GM19395 (cell line): Measurements from ENCODE around the gene TEKT5.
"Not testable (repeated sequence)": the region's sequence is repeated elsewhere in the genome, so short reads cannot be mapped to it uniquely, and the experiment has no call there.

Source experiments
- ATAC-seq: cut with Tn5 transposase; IDR thresholded peaks from one replicate; pipeline ENCODE4 v1.9.1; 2021; ENCODE audit warnings: mild to moderate bottlenecking, moderate library complexity; ENCODE audit not compliant: unreplicated experiment

TEKT5 gene

DNA sequence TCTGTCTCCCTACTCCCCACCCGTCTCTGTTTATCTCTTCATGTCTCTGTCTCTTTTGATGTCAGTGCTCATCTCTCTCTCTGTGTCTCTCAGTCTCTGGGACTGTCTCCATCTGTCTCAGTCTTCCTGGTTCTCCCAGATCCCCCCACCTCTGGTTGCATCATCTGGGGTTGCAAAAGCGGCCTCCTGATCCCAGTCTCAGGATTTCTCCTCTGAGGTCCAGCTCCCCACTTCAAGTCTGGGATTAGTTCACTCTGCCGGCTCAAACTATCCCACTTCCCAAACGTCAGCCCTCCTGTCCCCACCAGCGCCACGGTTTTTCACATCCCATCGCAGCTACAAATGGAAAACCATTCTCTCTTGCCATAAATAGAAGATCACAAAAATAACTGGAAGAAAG is 9.0 kb downstream of the TEKT5 start:
- ATAC-seq = no peak

DNA sequence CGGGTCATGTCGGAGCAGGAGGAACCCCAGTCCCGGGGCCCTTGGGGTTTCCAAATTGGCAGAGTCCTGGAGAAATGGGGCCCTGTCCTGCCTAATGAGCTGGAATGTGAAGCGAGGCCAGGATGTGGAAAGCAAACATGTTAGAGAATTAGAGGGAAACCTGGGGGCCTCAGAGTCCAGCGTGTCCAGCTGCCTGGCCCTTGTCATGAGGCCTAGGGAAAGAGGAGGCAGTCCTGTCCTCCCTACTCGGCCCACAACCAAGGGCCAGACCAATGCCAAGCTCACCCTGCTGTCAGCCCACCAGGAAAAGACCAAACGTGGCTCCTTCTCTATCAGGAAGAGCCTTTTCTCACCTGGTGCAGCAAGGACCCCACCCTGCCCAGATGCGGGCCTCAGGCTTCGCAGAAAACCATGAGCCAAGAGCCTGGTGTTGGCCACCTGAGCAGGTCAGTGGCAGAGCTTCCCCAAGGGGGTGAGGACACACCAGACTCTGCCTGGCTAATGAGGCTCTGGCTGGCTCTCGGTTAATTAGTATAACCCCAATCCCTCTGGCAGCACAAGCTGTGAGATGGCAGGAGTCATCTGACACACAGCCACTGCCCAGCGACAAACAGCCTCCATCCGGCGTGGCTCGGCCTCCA is 10.1 kb downstream of the TEKT5 start:
- no peak for ATAC-seq

DNA sequence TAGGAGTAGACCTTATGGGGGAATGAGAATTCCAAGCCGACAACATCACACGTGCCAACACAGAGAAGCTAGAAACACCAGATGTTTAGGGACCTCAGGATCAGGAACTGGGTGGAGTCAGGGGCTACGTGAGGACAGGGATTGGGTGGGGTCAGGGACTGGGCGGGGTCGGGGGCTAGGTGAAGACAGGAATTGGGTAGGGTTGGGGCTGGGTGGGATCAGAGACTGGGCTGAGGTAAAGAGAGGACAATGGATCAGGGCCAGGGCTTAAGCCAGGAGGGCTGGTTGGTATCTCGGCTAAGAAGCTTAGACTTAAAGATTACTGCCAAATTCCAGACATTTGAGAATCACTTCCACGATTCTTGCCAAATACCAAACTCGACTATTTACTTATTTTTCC is 11.6 kb downstream of the TEKT5 start:
- ATAC-seq = no peak

DNA sequence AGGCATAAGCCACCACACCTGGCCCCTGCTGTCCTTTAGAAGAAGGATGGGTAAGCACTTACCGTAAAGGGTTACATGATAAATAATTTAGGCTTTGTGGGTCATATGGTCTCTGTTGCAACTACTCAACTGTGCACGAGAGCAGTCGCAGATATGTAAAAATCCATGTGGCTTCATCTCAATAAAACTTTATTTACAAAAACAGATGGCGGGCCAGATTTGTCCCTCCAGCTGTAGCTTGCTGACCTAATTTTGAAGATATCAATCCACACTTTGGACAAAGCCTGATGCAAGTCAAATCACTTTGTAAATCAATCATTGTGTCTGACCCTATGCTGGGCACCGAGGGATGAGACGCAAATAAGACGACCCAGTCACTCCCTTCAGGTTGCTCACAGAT is 12.1 kb downstream of the TEKT5 start:
- ATAC-seq = no peak

DNA sequence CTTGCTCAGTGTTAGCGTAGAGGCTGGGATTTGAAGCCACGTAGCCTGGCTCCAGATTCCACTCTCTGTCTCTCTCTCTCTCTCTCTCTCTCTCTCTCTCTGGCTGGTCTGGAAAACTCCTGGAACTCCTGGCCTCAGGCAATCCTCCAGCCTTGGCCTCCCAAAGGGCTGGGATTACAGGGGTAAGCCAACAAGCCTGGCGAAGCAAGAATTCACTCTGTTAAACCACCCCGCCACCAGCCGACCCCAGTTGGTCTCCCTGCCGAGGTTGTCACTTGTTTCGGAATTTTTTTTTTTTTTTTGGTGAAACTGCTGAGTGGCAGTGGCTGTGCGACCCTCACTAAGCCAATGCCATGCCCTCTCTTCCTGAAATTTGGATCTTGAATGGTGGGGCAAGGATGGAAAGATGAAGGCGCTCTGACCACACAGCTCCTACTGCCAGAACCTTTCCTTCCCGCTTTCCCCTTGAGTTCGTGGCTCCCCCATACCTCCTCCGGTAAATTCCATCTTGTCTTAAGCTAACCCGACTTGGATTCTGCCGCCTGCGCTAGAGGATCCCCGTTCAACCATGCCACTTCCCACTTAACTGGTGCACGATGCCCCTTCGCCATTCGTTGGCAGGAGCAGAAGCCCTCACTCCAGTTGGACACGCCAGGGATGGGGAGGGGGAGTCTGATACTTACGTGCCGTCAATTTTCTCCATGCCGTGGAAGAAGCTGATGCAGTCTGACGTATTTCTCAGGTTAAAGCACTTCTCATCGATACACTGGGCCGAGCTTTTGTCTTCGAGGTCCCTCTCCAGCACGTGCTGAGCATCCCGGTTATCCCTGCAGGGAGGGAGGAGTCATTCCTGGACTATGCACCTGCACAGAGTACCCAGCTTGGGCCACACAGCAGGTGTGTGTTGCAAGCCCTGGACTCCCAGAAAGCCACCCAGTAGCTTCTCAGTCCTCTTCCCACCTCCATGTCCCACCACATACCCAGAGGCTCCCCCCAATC is 13.1 kb downstream of the TEKT5 start:
- no peak for ATAC-seq

DNA sequence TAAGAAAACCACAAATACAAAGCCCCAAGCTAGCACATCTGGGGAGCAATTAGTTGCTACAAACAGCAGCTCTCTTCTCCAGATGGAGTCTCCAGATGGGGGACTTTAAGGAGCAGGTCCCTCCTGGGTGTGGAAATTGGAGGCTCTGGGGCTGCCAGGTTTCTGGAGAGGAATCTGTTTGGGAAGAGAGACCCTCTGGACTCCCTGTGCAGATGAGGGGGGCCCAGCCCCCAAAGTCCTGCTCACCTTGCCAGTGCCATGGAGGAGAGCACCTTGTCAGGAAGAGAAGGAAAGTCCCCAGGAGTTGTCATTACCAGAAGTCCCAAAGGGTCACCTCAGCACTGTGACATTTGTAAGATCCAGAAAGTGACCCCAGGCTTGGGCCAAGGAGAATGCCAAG is 14.8 kb downstream of the TEKT5 start:
- no peak for ATAC-seq

DNA sequence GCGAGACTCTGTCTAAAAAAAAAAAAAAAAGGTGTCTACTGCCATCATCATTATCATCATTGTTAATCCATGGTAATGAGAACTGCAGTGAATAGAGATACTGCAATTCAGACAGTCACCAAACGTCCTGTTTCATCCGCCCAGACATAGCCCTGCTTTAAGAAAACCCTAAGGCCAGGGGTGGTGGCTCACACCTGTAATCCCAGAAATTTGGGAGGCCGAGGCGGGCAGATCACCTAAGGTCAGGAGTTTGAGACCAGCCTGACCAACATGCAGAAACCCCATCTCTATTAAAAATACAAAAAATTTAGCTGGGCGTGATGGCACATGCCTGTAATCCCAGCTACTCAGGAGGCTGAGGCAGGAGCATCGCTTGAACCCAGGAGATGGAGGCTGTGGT is 15.3 kb downstream of the TEKT5 start:
- ATAC-seq = not testable (repeated sequence)

DNA sequence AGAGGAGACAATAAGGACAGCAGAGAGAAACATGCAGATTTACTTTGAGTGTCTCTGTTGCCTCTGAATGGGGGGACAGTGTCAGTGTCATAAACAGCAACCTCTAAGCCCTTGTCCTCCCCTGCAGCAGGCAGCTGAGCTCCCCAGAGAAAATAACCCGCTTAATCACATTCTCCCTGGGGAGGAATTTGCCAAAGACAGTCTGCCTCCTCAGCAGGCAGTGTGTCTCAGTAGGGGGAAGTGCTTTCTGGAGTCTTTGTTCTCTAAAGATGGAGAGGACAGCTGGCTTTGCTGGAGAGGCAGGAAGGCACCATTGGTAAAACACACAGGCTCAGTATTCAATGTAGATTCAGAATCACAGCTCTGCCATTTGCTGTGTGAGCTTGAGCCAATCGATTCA is 16.1 kb downstream of the TEKT5 start:
- no peak for ATAC-seq

DNA sequence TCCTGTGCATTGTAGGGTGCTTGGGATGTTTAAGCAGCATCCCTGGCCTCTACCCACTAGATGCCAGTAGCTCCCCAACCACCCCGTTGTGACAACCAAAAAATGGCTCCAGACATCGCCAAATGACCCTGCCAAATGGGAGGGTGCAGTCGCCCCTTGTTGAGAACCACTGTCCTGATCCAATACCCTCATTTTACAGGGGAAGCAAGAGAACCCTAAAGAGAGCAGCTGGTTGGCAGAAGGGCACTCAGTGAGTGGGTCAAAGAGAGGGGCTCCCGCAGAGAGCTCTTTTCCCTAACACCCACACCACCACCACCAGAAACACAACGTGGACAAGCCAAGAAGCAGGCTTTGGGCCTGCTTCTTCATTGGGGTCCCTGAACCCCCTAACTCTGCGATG is 18.4 kb downstream of the TEKT5 start:
- ATAC-seq = no peak

DNA sequence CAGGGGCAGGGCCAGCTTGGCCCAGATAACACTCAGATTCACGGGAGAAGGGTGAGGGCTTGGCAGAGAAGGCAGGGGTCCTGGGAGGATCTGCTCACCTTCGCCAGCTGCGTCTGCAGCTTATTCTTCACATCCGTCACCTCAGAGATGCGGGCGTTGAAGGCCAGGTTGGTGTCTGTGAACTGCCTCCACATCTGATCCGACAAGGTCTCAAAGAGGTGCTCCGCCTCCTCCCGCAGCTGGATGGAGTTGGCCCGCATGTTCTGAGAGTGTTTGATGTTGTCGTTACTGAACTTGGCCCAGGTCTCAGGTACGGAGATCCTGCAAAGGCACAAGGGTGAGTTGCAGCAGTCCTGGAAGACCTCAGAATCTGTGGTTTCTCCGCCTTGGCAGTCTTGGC is 18.9 kb downstream of the TEKT5 start:
- ATAC-seq = no peak

DNA sequence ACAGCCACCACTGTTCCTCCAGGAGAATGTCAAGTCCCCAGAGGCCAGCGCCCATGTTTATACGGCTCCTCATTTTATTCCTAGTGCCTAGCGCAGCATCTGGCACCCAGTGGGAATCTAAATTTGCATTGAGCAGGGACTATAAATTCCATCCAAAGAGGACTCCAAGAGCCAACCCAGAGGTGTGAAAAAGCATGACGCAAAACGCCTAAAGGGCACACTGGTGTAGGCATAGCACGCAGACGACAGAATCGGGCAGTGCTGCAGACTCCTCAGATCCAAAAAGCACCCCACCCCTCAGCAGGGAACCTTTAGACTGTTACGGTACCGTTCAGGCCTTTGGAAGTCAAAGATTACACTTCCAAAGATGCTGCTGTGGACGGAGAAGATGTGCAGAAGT is 19.5 kb downstream of the TEKT5 start:
- ATAC-seq = no peak

DNA sequence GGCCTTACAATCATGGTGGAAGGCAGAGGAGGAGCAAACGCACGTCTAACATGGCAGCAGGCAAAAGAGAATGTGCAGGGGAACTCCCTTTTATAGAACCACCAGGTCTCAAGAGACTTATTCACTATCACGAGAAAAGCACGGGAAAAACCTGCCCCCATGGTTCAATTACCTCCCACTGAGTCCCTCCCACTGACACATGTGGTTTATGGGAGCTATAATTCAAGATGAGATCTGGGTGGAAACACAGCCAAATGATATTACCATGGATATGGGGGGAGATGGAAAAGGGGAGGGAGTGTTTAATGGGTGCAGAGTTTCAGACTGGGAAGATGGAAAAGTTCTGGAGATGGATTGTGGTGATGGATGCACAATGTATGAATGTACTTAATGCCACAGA is 23.0 kb downstream of the TEKT5 start:
- no peak for ATAC-seq

DNA sequence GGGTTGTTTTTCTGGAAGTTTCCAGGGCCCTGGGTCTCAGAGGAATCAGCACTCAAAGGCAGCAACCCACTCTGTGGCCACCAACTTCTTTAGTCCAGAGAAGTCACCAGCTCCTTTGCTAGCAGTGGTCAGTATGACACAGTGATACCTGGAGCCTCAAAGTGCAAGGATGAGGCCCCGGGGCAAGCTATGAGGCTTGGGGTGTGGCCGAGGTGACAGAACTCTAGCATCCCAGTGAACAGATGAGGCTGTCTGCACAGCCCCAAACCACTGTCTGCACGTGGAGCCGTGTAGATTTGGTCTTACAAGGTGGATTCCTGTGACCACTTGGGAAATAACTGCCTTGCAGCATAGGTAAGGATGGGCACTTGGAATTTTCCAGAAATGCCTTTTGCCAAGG is 24.9 kb downstream of the TEKT5 start:
- ATAC-seq = no peak

DNA sequence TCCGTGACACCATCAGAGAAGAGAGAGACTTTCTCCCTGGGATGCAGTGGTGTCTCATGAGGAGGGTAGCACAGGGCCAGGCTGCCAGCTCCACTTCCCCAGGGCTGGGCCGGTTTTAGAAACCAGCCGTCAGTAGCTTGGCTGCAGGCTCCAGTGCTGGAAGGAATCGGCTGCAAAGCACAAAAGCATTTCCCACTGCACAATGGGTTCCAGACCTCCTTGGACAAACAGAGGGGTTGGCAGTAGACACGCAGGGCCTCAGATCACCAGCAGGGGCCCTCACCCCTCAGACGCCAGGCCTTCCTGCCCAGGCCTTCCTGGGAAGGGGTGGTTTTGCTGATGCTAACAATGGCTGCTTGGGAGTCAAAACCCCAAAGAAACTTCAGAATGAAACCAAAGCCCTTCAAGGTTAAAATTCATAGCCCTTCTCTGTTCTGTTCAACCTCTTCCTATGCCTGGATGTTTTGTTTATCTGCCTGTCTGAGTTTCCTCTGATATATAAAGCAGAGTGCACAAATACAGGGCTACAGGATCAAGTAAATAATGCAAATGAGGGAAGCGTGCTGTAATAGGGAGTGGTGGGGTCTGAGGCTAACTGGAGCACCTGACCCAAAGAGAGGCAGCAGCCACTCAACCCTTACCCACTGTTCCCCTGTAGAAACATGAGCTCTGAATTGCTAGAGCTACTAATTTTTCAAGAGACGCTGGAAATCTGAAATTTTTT is 26.2 kb downstream of the TEKT5 start:
- no peak for ATAC-seq

DNA sequence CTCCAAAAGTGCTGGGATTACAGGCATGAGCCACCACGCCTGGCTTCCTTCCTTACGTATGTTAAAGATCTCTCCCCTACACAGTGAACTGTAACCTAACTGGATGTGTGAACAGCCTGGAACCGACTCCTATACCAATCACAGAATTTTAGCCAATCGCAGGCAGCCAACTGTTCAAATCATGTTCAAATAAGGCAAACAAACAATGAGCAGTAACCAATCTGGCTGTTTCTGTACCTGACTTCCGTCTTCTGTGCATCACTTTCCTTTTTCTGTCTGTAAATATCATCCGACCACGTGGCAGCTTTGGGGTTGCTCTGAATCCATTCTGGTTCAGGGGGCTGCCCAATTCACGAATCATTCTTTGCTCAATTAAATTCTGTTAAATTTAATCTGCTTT is 27.5 kb downstream of the TEKT5 start:
- no peak for ATAC-seq

DNA sequence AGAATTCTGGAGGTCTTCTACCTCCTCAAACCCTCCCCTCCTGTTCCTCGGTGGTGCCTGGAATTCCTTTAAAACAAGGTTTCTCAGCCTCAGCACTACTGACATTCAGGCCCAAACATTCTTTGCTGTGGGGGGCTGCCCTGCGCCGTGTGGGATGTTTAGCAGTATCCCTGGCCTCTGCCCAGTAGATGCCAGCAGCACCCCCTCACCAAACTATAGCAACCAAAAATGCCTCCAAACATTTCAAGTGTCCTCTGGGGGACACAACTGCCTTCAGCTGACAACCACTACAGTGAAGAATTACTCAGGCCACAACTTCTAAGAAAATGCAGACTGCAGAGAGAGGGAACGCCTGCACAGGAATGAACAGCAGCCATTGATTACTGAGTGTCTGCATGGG is 28.4 kb downstream of the TEKT5 start:
- ATAC-seq = no peak

DNA sequence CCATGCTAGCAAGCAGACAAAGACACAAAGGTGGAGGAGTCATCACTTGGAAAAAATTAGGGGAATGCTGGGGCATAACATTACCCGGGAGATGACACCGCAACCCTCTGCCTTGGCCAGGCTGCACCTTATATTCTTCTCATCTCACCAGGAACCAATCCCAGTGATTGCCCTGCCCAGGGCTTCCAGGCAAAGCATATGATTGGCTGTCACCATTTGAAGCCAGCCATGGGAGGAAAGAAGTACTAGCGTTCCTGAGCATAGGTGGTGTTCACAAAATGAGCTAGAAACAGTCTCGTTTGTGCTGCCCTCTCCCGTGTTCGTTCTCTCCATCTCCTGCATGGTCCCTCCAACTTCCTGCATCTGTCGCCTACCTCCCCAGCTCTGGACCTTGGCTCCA is 29.6 kb downstream of the TEKT5 start:
- ATAC-seq = no peak

DNA sequence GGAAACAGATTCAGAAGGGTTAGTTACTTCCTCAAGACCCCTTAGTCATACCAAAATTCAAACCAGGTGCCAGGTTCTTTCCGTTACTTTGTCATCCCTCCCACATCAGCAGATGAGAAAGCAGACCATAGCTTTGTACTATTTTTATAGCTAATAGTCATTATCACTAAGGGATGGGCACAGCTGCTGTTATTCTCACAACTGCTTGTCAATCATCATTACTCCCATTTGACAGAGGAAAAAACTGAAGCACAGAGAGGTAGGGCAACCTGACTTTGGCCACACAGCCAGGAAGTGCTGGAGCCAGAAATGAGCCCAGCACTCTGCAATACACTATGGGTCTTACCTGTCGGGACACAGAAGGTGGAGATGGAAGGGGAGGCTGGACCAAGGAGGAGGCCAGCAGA is 30.0 kb downstream of the TEKT5 start:
- no peak for ATAC-seq

DNA sequence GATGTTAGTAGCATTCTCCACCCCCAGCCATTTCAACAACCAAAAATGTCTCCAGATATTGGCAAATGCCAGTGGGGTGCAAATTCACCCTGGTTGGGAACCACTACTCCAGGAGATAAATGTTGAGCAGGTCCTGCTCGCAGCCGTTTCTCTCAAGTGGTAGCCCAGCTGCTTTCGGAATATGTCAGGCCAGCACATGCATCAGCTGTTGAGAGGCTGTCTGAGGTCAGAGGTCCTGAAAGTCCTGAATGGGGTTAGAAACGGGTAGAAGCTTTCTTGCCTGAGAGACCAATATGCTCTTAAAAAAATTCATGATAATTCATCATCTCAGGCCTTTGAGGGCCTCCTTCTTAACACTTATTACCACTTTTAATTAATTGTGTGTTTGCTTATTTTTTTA is 31.0 kb downstream of the TEKT5 start:
- no peak for ATAC-seq

DNA sequence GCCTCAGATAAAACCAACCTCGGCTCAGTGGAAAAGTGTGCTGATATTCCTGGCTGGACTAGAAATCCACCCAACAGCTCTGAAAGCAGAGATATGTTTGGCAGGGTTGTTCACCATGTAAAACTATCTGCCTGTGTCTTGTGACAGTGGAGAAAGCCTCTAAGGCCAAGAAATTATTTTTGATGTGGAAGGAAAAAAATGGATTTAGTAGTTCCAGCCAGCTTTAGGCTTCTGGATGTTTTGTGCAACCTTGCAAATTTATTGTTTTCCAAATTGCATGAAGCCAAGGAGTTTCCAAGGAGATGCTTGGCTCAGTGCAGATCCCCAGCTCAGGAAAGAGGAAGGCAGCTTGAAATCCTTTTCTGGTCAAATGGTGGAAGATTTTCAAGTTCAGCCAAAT is 31.6 kb downstream of the TEKT5 start:
- ATAC-seq = no peak

DNA sequence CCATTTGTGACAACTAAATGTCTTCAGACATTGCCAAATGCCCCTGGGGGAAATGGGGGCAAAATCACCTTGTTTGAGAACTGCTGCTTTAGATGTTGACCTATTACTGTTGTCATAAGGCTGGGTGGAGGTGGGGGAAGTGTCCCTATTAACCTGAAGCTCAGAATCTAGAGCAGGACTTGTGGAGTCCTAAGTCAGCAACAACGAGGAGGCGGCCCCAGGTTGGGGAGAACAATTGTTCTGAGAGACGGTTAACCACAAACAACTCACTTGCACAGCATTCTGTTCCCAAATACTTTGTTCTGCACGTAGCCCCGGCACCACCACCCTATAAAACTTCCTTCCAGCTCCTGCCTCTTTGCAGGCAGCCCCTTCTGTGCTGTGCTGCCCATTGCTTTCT is 32.5 kb downstream of the TEKT5 start:
- no peak for ATAC-seq

DNA sequence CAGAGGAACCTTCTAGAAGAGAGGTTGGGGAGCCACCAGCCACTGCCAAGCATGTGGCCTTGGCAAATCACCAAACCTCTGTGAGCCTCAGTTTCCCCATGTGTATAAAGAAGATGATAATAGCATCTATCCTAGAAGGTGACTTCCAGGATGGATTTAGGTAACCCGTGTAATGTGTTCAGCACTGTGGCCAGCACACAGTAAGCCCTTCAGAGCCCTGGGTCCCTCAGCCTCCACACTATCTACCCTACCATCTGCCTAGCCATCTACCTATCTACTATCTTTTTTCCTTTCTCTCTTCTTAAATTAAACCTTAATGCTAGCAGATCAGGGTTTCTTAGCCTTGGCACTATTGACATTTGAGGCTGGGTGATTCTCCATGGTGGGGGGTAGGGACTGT is 33.0 kb downstream of the TEKT5 start:
- no peak for ATAC-seq
